Measurements from ENCODE around the gene ERICH4. TPM values are rescaled to one million over a fixed set of nuclear protein-coding genes. Genes with fewer than 3 reads are reported as not detected.

Gene ERICH4
- total and polyA plus RNA-seq, 9 of the 15 experiments (the other 6 are each of a cell fraction or from before 2014, with no cell fraction given) = not detected

DNA sequence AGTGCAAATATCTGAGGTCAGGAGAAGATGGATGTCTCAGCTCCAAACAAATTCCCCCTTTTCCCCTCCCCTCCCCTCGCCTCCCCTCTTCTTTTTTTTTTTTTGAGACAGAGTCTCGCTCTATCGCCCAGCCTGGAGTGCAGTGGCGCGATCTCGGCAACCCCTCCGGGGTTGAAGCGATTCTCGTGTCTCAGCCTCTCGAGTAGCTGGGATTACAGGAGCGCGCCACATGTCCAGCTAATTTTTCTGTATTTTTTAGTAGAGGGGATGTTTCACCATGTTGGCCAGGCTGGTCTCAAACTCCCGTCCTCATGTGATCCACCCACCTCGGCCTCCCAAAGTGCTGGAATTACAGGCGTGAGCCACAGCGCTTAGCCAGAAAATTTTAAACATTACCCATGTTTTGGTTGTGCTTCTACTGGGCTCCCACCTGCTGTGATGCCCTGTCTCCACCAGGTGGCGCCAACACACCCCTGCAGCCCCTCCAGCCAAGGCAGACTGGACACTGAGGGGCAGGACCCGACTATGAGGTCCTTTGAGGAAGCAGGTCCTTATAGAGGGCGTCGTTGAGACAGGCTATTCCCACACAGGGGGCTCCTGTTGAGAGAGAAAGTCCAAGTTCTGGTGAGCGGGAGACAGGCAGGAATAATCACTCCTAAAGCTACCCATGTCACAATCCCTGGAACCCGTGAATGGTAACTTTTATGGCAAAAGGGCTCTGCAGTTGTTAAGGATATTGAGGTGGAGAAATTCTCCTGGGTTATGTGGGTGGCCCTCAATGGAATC is 6.3 kb downstream of the ERICH4 start (continued):
- TF ChIP-seq, protein P1, sequence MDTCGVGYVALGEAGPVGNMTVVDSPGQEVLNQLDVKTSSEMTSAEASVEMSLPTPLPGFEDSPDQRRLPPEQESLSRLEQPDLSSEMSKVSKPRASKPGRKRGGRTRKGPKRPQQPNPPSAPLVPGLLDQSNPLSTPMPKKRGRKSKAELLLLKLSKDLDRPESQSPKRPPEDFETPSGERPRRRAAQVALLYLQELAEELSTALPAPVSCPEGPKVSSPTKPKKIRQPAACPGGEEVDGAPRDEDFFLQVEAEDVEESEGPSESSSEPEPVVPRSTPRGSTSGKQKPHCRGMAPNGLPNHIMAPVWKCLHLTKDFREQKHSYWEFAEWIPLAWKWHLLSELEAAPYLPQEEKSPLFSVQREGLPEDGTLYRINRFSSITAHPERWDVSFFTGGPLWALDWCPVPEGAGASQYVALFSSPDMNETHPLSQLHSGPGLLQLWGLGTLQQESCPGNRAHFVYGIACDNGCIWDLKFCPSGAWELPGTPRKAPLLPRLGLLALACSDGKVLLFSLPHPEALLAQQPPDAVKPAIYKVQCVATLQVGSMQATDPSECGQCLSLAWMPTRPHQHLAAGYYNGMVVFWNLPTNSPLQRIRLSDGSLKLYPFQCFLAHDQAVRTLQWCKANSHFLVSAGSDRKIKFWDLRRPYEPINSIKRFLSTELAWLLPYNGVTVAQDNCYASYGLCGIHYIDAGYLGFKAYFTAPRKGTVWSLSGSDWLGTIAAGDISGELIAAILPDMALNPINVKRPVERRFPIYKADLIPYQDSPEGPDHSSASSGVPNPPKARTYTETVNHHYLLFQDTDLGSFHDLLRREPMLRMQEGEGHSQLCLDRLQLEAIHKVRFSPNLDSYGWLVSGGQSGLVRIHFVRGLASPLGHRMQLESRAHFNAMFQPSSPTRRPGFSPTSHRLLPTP (IDR thresholded peaks at IDR 0.05; ENCODE audit: borderline replicate concordance, extremely low read depth, insufficient read length) = no peak
- 0 out of 2 replicates have a peak, but pooled peaks have one; percentile 40 for TF ChIP-seq JUND (IDR thresholded peaks at IDR 0.05; ENCODE audit: borderline replicate concordance, low read depth, low read length)
- TF ChIP-seq JUND (tag; IDR thresholded peaks at IDR 0.05; ENCODE audit: borderline replicate concordance, low read depth, low read length) = no peak
- TF ChIP-seq HBP1 (CRISPR knock-in tag; IDR thresholded peaks at IDR 0.05) = no peak
- no peak for TF ChIP-seq SP2 (IDR thresholded peaks at IDR 0.05; ENCODE audit: extremely low read depth, low read depth, low read length, poor library complexity, severe bottlenecking)
- TF ChIP-seq ZC3H4 (CRISPR knock-in tag; IDR thresholded peaks at IDR 0.05; ENCODE audit: borderline replicate concordance) = no peak
- no peak for TF ChIP-seq ZBTB49 (CRISPR knock-in tag; IDR thresholded peaks at IDR 0.05; ENCODE audit: borderline replicate concordance)
- no peak for TF ChIP-seq ZNF384 (IDR thresholded peaks at IDR 0.05; ENCODE audit: low read depth, low read length)
- no peak for TF ChIP-seq ZNF398 (CRISPR knock-in tag; IDR thresholded peaks at IDR 0.05)
- no peak for TF ChIP-seq BRCA1 (IDR thresholded peaks at IDR 0.05)
- TF ChIP-seq BRCA1 (CRISPR knock-in tag; IDR thresholded peaks at IDR 0.05) = no peak
- TF ChIP-seq CBFA2T3 (IDR thresholded peaks at IDR 0.05) = no peak
- TF ChIP-seq, protein P2, sequence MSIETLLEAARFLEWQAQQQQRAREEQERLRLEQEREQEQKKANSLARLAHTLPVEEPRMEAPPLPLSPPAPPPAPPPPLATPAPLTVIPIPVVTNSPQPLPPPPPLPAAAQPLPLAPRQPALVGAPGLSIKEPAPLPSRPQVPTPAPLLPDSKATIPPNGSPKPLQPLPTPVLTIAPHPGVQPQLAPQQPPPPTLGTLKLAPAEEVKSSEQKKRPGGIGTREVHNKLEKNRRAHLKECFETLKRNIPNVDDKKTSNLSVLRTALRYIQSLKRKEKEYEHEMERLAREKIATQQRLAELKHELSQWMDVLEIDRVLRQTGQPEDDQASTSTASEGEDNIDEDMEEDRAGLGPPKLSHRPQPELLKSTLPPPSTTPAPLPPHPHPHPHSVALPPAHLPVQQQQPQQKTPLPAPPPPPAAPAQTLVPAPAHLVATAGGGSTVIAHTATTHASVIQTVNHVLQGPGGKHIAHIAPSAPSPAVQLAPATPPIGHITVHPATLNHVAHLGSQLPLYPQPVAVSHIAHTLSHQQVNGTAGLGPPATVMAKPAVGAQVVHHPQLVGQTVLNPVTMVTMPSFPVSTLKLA (conservative IDR thresholded peaks at IDR 0.05) = no peak
